ENCODE data around the gene PEX10. TPM values are rescaled to one million over a fixed set of nuclear protein-coding genes. Genes with fewer than 3 reads are reported as not detected.

PEX10 gene
- total and polyA plus RNA-seq, 4 donors, result 6.2 to 16.4 (median 11.8) TPM

GRCh38 chr1:2428490-2428889 lies 16.1 kb upstream of the PEX10 start:
- no peaks in the 10 kb centered on the region for H3K4me1 ChIP-seq (ENCODE audit: control insufficient read depth in 4 of 4, insufficient read depth in 4 of 4, low read length in 3 of 4)
- peaks cover 0 to 1% (median under 1%) of the 10 kb centered on the region in 4 donors for H3K9me3 ChIP-seq (ENCODE audit: control insufficient read depth in 4 of 4, low read length in 3 of 4)
- no peak overlapping the region for H3K27ac ChIP-seq (ENCODE audit: low read depth in 1 of 2, low read length in 2 of 2)
- H3K9ac ChIP-seq (ENCODE audit: low read depth in 1 of 2, low read length in 2 of 2), result no peak overlapping the region
- no peaks in the 10 kb centered on the region for H3K36me3 ChIP-seq (ENCODE audit: control insufficient read depth in 4 of 4, insufficient read depth in 3 of 4, low read depth in 1 of 4, low read length in 3 of 4)
- WGBS, result 96% methylated on average over 28 of the region's 28 CpGs
- no peak for DNase-seq (ENCODE audit: low spot score)
- H3K4me3 ChIP-seq (ENCODE audit: low read depth in 1 of 3, low read length in 3 of 3), result no peak overlapping the region
- no peaks in the 10 kb centered on the region for H3K27me3 ChIP-seq (ENCODE audit: control insufficient read depth in 4 of 4, insufficient read depth in 4 of 4, low read length in 3 of 4)
- TF ChIP-seq FOXA2 (IDR thresholded peaks at IDR 0.05), result no peak
- TF ChIP-seq CTCF (IDR thresholded peaks at IDR 0.05; ENCODE audit: low read depth, low read length, missing input control), result no peak

GRCh38 chr1:2427976-2428375 lies 15.6 kb upstream of the PEX10 start:
- Histone ChIP-seq H3K27me3 (ENCODE audit: control insufficient read depth in 4 of 4, insufficient read depth in 4 of 4, low read length in 3 of 4) (no peaks in the 10 kb centered on the region), H3K4me1 (ENCODE audit: control insufficient read depth in 4 of 4, insufficient read depth in 4 of 4, low read length in 3 of 4) (no peaks in the 10 kb centered on the region), H3K4me3 (ENCODE audit: low read depth in 1 of 3, low read length in 3 of 3) (no peak overlapping the region), H3K9ac (ENCODE audit: low read depth in 1 of 2, low read length in 2 of 2) (no peak overlapping the region), H3K9me3 (ENCODE audit: control insufficient read depth in 4 of 4, low read length in 3 of 4) (peaks cover 0 to 6% (median 2%) of the 10 kb centered on the region in 4 donors), H3K27ac (ENCODE audit: low read depth in 1 of 2, low read length in 2 of 2) (no peak overlapping the region), H3K36me3 (ENCODE audit: control insufficient read depth in 4 of 4, insufficient read depth in 3 of 4, low read depth in 1 of 4, low read length in 3 of 4) (no peaks in the 10 kb centered on the region)
- WGBS, result 55% methylated on average over 10 of the region's 10 CpGs
- DNase-seq (ENCODE audit: low spot score), result no peak
- no peak for TF ChIP-seq YY1 (IDR thresholded peaks at IDR 0.05)
- TF ChIP-seq RXRA (IDR thresholded peaks at IDR 0.05), result no peak
- no peak for TF ChIP-seq ZBTB33 (IDR thresholded peaks at IDR 0.05)
- no peak for TF ChIP-seq TAF1 (conservative IDR thresholded peaks at IDR 0.05)
- TF ChIP-seq SP1 (IDR thresholded peaks at IDR 0.05), result no peak
- TF ChIP-seq CTCF (IDR thresholded peaks at IDR 0.05; ENCODE audit: low read depth, low read length, missing input control), result no peak
- TF ChIP-seq HNF4A (conservative IDR thresholded peaks at IDR 0.05), result no peak
- TF ChIP-seq FOXA2 (IDR thresholded peaks at IDR 0.05), result no peak

- no peak overlapping the region for H3K4me3 ChIP-seq (ENCODE audit: low read depth in 1 of 3, low read length in 3 of 3)
- no peaks in the 10 kb centered on the region for H3K4me1 ChIP-seq (ENCODE audit: control insufficient read depth in 4 of 4, insufficient read depth in 4 of 4, low read length in 3 of 4)
- H3K9me3 ChIP-seq (ENCODE audit: control insufficient read depth in 4 of 4, low read length in 3 of 4), result peaks cover 0 to 8% (median 2%) of the 10 kb centered on the region in 4 donors
- 84% methylated on average over 18 of the region's 18 CpGs for WGBS
- H3K27me3 ChIP-seq (ENCODE audit: control insufficient read depth in 4 of 4, insufficient read depth in 4 of 4, low read length in 3 of 4), result no peaks in the 10 kb centered on the region
- no peak overlapping the region for H3K9ac ChIP-seq (ENCODE audit: low read depth in 1 of 2, low read length in 2 of 2)
- no peaks in the 10 kb centered on the region for H3K36me3 ChIP-seq (ENCODE audit: control insufficient read depth in 4 of 4, insufficient read depth in 3 of 4, low read depth in 1 of 4, low read length in 3 of 4)
- no peak for DNase-seq (ENCODE audit: low spot score)
- TF ChIP-seq REST (IDR thresholded peaks at IDR 0.05) (no peak), MAX (IDR thresholded peaks at IDR 0.05) (no peak), FOXA2 (IDR thresholded peaks at IDR 0.05) (no peak), SP1 (IDR thresholded peaks at IDR 0.05) (no peak), ZBTB33 (IDR thresholded peaks at IDR 0.05) (no peak), HNF4G (IDR thresholded peaks at IDR 0.05) (no peak), HNF4A (conservative IDR thresholded peaks at IDR 0.05) (no peak), NR2F2 (IDR thresholded peaks at IDR 0.05) (no peak)
- no peak overlapping the region for H3K27ac ChIP-seq (ENCODE audit: low read depth in 1 of 2, low read length in 2 of 2)
Measured at GRCh38 chr1:2427051-2427450, 14.7 kb upstream of the PEX10 start.
